Measurements from ENCODE around the gene PBRM1. TPM values are rescaled to one million over a fixed set of nuclear protein-coding genes. Genes with fewer than 3 reads are reported as not detected.
"Not testable (repeated sequence)": the region's sequence is repeated elsewhere in the genome, so short reads cannot be mapped to it uniquely, and the experiment has no call there.

Gene PBRM1
- total and polyA plus RNA-seq, 2 experiments from 2014 or later = 57.5 to 72.5 TPM

DNA sequence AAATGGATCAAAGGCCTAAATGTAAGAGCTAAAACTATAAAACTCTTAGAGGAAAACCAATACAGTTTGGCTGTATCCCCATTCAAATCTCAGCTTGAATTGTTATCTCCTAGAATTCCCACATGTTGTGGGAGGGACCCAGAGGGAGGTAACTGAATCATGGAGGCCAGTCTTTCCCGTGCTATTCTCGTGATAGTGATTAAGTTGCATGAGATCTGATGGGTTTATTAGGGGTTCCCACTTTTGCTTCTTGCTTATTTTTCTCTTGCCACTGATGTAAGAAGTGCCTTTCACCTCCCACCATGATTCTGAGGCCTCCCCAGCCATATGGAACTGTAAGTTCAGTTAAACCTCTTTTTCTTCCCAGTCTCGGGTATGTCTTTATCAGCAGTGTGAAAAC, 9.5 kb downstream of the PBRM1 start:
- H3K9me2 ChIP-seq (ENCODE audit: insufficient read depth); H3K27ac ChIP-seq (ENCODE audit: low read depth); H4K20me1 ChIP-seq (replicated peaks; ENCODE audit: insufficient read depth); H3K27me3 ChIP-seq (ENCODE audit: insufficient read depth); H3K27me3 Mint-ChIP-seq (ENCODE audit: insufficient read depth, low read depth, poor library complexity); ATAC-seq; H3K9me3 Mint-ChIP-seq; H3K4me3 Mint-ChIP-seq; H3K4me1 Mint-ChIP-seq; H2AFZ ChIP-seq; DNase-seq (ENCODE audit: low spot score); H3K4me1 ChIP-seq (ENCODE audit: insufficient read depth); H3K4me3 ChIP-seq; H3K4me2 ChIP-seq; H3F3A ChIP-seq (replicated peaks; ENCODE audit: low read depth); H3K27ac Mint-ChIP-seq: not testable (repeated sequence)
- H3K36me3 Mint-ChIP-seq (ENCODE audit: low read depth) = peaks cover 53% of the 10 kb centered on the region
- Histone ChIP-seq H3K79me2 (replicated peaks; ENCODE audit: insufficient read depth) (peaks cover 26% of the 10 kb centered on the region), H3K36me3 (ENCODE audit: insufficient read depth) (peaks cover 36% of the 10 kb centered on the region)

DNA sequence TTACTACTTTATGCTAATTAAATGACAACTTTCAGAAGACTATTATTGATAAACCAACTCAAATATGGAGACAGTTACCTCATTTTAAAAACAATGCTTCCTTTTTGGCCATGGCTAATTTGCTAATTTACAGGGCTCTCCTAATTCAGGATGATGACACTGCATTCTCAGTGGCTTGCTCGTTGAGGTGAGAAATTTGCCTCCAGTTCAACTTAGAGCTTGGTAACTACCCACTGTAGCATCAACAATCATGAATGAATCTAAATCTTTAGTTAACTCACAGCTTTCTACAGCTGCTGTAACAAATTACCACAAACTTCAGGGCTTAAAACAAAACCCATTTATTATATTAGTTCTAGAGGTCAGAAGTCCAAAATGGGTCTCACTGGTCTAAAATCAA, 14.0 kb downstream of the PBRM1 start:
- Histone ChIP-seq H2AFZ (no peak overlapping the region), H3F3A (replicated peaks; ENCODE audit: low read depth) (0 out of 2 replicates have a peak, but pooled peaks cover 7% of the 10 kb centered on the region), H3K9me2 (ENCODE audit: insufficient read depth) (no peaks in the 10 kb centered on the region), H3K4me3 (no peak overlapping the region), H3K27me3 (ENCODE audit: insufficient read depth) (no peaks in the 10 kb centered on the region), H3K79me2 (replicated peaks; ENCODE audit: insufficient read depth) (peaks cover 23% of the 10 kb centered on the region), H3K36me3 (ENCODE audit: insufficient read depth) (peaks cover 17% of the 10 kb centered on the region), H3K4me1 (ENCODE audit: insufficient read depth) (peaks cover 13% of the 10 kb centered on the region; the same call in 1 of the 2 replicates), H4K20me1 (replicated peaks; ENCODE audit: insufficient read depth) (peaks cover 13% of the 10 kb centered on the region), H3K27ac (ENCODE audit: low read depth) (no peak overlapping the region), H3K4me2 (no peak overlapping the region)
- H3K36me3 Mint-ChIP-seq (ENCODE audit: low read depth) = peaks cover 37% of the 10 kb centered on the region
- no peaks in the 10 kb centered on the region for H3K9me3 Mint-ChIP-seq
- H3K27ac Mint-ChIP-seq = peak overlapping the region; percentile 72
- no peak for DNase-seq (ENCODE audit: low spot score)
- no peak for ATAC-seq
- no peak overlapping the region for H3K4me3 Mint-ChIP-seq
- peaks cover 3% of the 10 kb centered on the region; the same call in 2 of the 3 replicates for H3K4me1 Mint-ChIP-seq
- H3K27me3 Mint-ChIP-seq (ENCODE audit: insufficient read depth, low read depth, poor library complexity) = no peaks in the 10 kb centered on the region
- no peak for TF ChIP-seq NANOG (IDR thresholded peaks at IDR 0.05; ENCODE audit: borderline replicate concordance)
- no peak for TF ChIP-seq CTCF (conservative IDR thresholded peaks at IDR 0.05; ENCODE audit: low read depth in 2 of 2)
- TF ChIP-seq ZNF114 (CRISPR knock-in tag; IDR thresholded peaks at IDR 0.05) = no peak
- TF ChIP-seq POLR2AphosphoS5 (IDR thresholded peaks at IDR 0.05; ENCODE audit: low read depth) = no peak
- TF ChIP-seq, protein P1, sequence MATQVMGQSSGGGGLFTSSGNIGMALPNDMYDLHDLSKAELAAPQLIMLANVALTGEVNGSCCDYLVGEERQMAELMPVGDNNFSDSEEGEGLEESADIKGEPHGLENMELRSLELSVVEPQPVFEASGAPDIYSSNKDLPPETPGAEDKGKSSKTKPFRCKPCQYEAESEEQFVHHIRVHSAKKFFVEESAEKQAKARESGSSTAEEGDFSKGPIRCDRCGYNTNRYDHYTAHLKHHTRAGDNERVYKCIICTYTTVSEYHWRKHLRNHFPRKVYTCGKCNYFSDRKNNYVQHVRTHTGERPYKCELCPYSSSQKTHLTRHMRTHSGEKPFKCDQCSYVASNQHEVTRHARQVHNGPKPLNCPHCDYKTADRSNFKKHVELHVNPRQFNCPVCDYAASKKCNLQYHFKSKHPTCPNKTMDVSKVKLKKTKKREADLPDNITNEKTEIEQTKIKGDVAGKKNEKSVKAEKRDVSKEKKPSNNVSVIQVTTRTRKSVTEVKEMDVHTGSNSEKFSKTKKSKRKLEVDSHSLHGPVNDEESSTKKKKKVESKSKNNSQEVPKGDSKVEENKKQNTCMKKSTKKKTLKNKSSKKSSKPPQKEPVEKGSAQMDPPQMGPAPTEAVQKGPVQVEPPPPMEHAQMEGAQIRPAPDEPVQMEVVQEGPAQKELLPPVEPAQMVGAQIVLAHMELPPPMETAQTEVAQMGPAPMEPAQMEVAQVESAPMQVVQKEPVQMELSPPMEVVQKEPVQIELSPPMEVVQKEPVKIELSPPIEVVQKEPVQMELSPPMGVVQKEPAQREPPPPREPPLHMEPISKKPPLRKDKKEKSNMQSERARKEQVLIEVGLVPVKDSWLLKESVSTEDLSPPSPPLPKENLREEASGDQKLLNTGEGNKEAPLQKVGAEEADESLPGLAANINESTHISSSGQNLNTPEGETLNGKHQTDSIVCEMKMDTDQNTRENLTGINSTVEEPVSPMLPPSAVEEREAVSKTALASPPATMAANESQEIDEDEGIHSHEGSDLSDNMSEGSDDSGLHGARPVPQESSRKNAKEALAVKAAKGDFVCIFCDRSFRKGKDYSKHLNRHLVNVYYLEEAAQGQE (IDR thresholded peaks at IDR 0.05; ENCODE audit: unreplicated experiment) = no peak
- no peak for TF ChIP-seq ZNF331 (CRISPR knock-in tag; IDR thresholded peaks at IDR 0.05; ENCODE audit: low read depth)
- no peak for TF ChIP-seq ZNF462 (CRISPR knock-in tag; IDR thresholded peaks at IDR 0.05)
- no peak for TF ChIP-seq STAT1 (IDR thresholded peaks at IDR 0.05; ENCODE audit: unreplicated experiment)
- TF ChIP-seq EZH2 (IDR thresholded peaks at IDR 0.05; ENCODE audit: low read depth, unreplicated experiment) = no peak
- TF ChIP-seq, protein P2, sequence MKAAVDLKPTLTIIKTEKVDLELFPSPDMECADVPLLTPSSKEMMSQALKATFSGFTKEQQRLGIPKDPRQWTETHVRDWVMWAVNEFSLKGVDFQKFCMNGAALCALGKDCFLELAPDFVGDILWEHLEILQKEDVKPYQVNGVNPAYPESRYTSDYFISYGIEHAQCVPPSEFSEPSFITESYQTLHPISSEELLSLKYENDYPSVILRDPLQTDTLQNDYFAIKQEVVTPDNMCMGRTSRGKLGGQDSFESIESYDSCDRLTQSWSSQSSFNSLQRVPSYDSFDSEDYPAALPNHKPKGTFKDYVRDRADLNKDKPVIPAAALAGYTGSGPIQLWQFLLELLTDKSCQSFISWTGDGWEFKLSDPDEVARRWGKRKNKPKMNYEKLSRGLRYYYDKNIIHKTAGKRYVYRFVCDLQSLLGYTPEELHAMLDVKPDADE (IDR thresholded peaks at IDR 0.05) = no peak

All from GM23338 (cell line).